Measurements from ENCODE around the gene FZD1. TPM values are rescaled to one million over a fixed set of nuclear protein-coding genes. Genes with fewer than 3 reads are reported as not detected.

Gene FZD1
- total RNA-seq (2021) (2.6 and 2.8 TPM in 2 replicates), Bru-seq, nascent RNA (percentile 44 among the genes with signal in this experiment), BruChase-seq, experiment 1, labeled RNA remaining after a 2-hour chase (percentile 64 among the genes with signal in this experiment), BruChase-seq, experiment 2, labeled RNA remaining after a 6-hour chase (percentile 74 among the genes with signal in this experiment)
- long read RNA-seq, full-length matches to known transcripts = 7 of 7 reads
- long read RNA-seq, partial matches to known transcripts = 0 of 7 reads
- long read RNA-seq, other reads (novel, unspliced or antisense) = 0 of 7 reads

GRCh38 chr7:91264046-91264923, at the start of gene FZD1:
TSS of gene FZD1 (plus strand) at chr7:91264433. CDS start at chr7:91264881, 448 bp downstream.
- no peaks in the 10 kb centered on the region for H3F3A ChIP-seq (ENCODE audit: insufficient read depth, low read depth)
- H4K20me1 ChIP-seq (ENCODE audit: insufficient read depth) = 0 out of 2 replicates have a peak, but pooled peaks cover 3% of the 10 kb centered on the region
- peak within 1 kb of the TSS; percentile 89 for H3K4me2 ChIP-seq
- no peaks in the 10 kb centered on the region for H3K36me3 ChIP-seq (ENCODE audit: low read depth)
- intact Hi-C loops (cut with micrococcal nuclease; ENCODE audit: unreplicated experiment) = loop anchor here (1.0 to 10.0 kb wide), 6 partner anchors 14 to 518 kb away; no protein-coding TSS in a partner anchor
- peak within 1 kb of the TSS; percentile 78 for H2AFZ ChIP-seq
- H3K4me1 ChIP-seq (replicated peaks; ENCODE audit: insufficient read depth) = 0 out of 2 replicates have a peak, but pooled peaks cover 6% of the 10 kb centered on the region
- H3K79me2 ChIP-seq (ENCODE audit: low read depth) = no peaks in the 10 kb centered on the region
- no TSS peak for BruUV-seq (replicated peaks)
- TF ChIP-seq CTCF (conservative IDR thresholded peaks at IDR 0.05) (no peak), EZH2 (IDR thresholded peaks at IDR 0.05; ENCODE audit: low read depth) (no peak)
- CTCF ChIA-PET = interaction anchor here (0.6 kb wide), 1 partner anchor 173 kb away, joined by 4 read pairs; no protein-coding TSS in a partner anchor
- H3K27me3 ChIP-seq (ENCODE audit: insufficient read depth, low read depth) = peaks cover 17% of the 10 kb centered on the region; the same call in 1 of the 2 replicates
- H3K9me3 ChIP-seq (ENCODE audit: insufficient read depth, low read depth) = no peaks in the 10 kb centered on the region
- no peaks in the 10 kb centered on the region for H3K9me2 ChIP-seq (ENCODE audit: insufficient read depth)
- POLR2A ChIA-PET (ENCODE audit: unreplicated experiment) = interaction anchor here (0.7 kb wide), 1 partner anchor 335 kb away, joined by 3 read pairs; no protein-coding TSS in a partner anchor
- peak within 1 kb of the TSS; percentile 60 for H3K4me3 ChIP-seq
- peak; percentile 87 to 98 for DNase-seq
- no peak within 1 kb of the TSS for H3K27ac ChIP-seq

GRCh38 chr7:91226411-91226810, 37.8 kb upstream of the FZD1 start:
- no peak overlapping the region for H3K4me3 ChIP-seq
- H2AFZ ChIP-seq = no peak overlapping the region
- H3K4me1 ChIP-seq (replicated peaks; ENCODE audit: insufficient read depth) = no peaks in the 10 kb centered on the region
- H3F3A ChIP-seq (ENCODE audit: insufficient read depth, low read depth) = no peaks in the 10 kb centered on the region
- no peaks in the 10 kb centered on the region for H3K36me3 ChIP-seq (ENCODE audit: low read depth)
- TF ChIP-seq EZH2 (IDR thresholded peaks at IDR 0.05; ENCODE audit: low read depth) = no peak
- no peak for TF ChIP-seq CTCF (conservative IDR thresholded peaks at IDR 0.05)
- no TSS peak for BruUV-seq (replicated peaks)
- H3K9me2 ChIP-seq (ENCODE audit: insufficient read depth) = no peaks in the 10 kb centered on the region
- no peaks in the 10 kb centered on the region for H3K9me3 ChIP-seq (ENCODE audit: insufficient read depth, low read depth)
- no peak overlapping the region for H3K4me2 ChIP-seq
- H3K27ac ChIP-seq = no peak overlapping the region
- DNase-seq = no peak
- no peaks in the 10 kb centered on the region for H4K20me1 ChIP-seq (ENCODE audit: insufficient read depth)
- CTCF ChIA-PET = no interaction called here
- no peaks in the 10 kb centered on the region for H3K27me3 ChIP-seq (ENCODE audit: insufficient read depth, low read depth)
- intact Hi-C loops (cut with micrococcal nuclease; ENCODE audit: unreplicated experiment) = no loop called here
- POLR2A ChIA-PET (ENCODE audit: unreplicated experiment) = no interaction called here
- no peaks in the 10 kb centered on the region for H3K79me2 ChIP-seq (ENCODE audit: low read depth)

GRCh38 chr7:91228327-91228726, 35.9 kb upstream of the FZD1 start:
- no peak overlapping the region for H3K27ac ChIP-seq
- intact Hi-C loops (cut with micrococcal nuclease; ENCODE audit: unreplicated experiment) = no loop called here
- CTCF ChIA-PET = no interaction called here

More at GRCh38 chr7:91228327-91228726, 35.9 kb upstream of the FZD1 start:
- Histone ChIP-seq H3K9me3 (ENCODE audit: insufficient read depth, low read depth) (no peaks in the 10 kb centered on the region), H3K79me2 (ENCODE audit: low read depth) (no peaks in the 10 kb centered on the region), H3K9me2 (ENCODE audit: insufficient read depth) (no peaks in the 10 kb centered on the region), H2AFZ (no peak overlapping the region), H3K4me3 (no peak overlapping the region), H3F3A (ENCODE audit: insufficient read depth, low read depth) (no peaks in the 10 kb centered on the region), H3K36me3 (ENCODE audit: low read depth) (no peaks in the 10 kb centered on the region), H3K27me3 (ENCODE audit: insufficient read depth, low read depth) (no peaks in the 10 kb centered on the region), H4K20me1 (ENCODE audit: insufficient read depth) (no peaks in the 10 kb centered on the region), H3K4me2 (no peak overlapping the region), H3K4me1 (replicated peaks; ENCODE audit: insufficient read depth) (no peaks in the 10 kb centered on the region)
- no peak for TF ChIP-seq EZH2 (IDR thresholded peaks at IDR 0.05; ENCODE audit: low read depth)
- no peak for TF ChIP-seq CTCF (conservative IDR thresholded peaks at IDR 0.05)
- DNase-seq = no peak
- BruUV-seq (replicated peaks) = no TSS peak
- POLR2A ChIA-PET (ENCODE audit: unreplicated experiment) = interaction anchor here (0.7 kb wide), 1 partner anchor 42 kb away, joined by 3 read pairs; no protein-coding TSS in a partner anchor

All from PC-9 (cell line).